Activated CD4-positive, alpha-beta T cell treated with anti-CD3 and anti-CD28 coated beads for 36 hours (primary cell): Measurements from ENCODE around the gene GADD45G. TPM values are rescaled to one million over a fixed set of nuclear protein-coding genes. Genes with fewer than 3 reads are reported as not detected.

ENCODE experiments used
- ATAC-seq: fragments of 200-7000 bp; cut with Tn5 transposase; one replicate; pipeline ENCODE4 v1.10.0; 2021; ENCODE audit warnings: mild to moderate bottlenecking, moderate library complexity
- CTCF ChIA-PET: fragments of 350-600 bp; sonication (Branson Sonifier 250); formaldehyde crosslinking; loops from one replicate; lab custom pipeline; 2021; ENCODE audit warnings: antibody characterized with exemption; lab: Charles Lee
- POLR2A ChIA-PET: fragments of 350-600 bp; sonication (Branson Sonifier 250); formaldehyde crosslinking; loops from one replicate; lab custom pipeline; 2021; ENCODE audit warnings: antibody characterized with exemption, inconsistent platforms; lab: Charles Lee
- DNase-seq: peaks from one replicate; pipeline ENCODE4 v3.0.0-alpha.2; 2020
- H3K27ac Mint-ChIP-seq: one replicate; pipeline ENCODE4 v1.8.0; 2021; ENCODE audit warnings: mixed read lengths
- H3K27me3 Mint-ChIP-seq: one replicate; pipeline ENCODE4 v1.8.0; 2021; ENCODE audit warnings: mixed read lengths
- H3K36me3 Mint-ChIP-seq: one replicate; pipeline ENCODE4 v1.8.0; 2021; ENCODE audit warnings: low read depth, mixed read lengths
- H3K4me1 Mint-ChIP-seq: one replicate; pipeline ENCODE4 v1.8.0; 2021; ENCODE audit warnings: mixed read lengths
- H3K4me3 Mint-ChIP-seq: one replicate; pipeline ENCODE4 v1.8.0; 2021; ENCODE audit warnings: mild to moderate bottlenecking, moderate library complexity, mixed read lengths
- H3K9me3 Mint-ChIP-seq: one replicate; pipeline ENCODE4 v1.8.0; 2021; ENCODE audit warnings: low read depth, mixed read lengths
- intact Hi-C, 2 experiments: fragments of 100-400 bp; cut with DNase I in 1 of 2; cut with micrococcal nuclease in 1 of 2; formaldehyde crosslinking; loops; one replicate each; pipeline versions ENCODE4 v1.14.2 to v1.15.1; 2022 to 2024; cut with DNase I, micrococcal nuclease
- total RNA-seq, 2 experiments: library from RNA; stranded (reverse); gene quantifications; one replicate each; pipeline ENCODE4 v1.2.3, GENCODE V29; 2021

Gene GADD45G
- total RNA-seq, 2 experiments from 2014 or later = 1.2 to 1.6 TPM

- H3K27me3 Mint-ChIP-seq = no peaks in the 10 kb centered on the region
- CTCF ChIA-PET = interaction anchor here (0.7 kb wide), 1 partner anchor 23 kb away, joined by 5 read pairs; no protein-coding TSS in a partner anchor
- H3K27ac Mint-ChIP-seq = no peak overlapping the region
- intact Hi-C loops = no loop called here
- no peak overlapping the region for H3K4me3 Mint-ChIP-seq
- no peaks in the 10 kb centered on the region for H3K36me3 Mint-ChIP-seq
- DNase-seq (no peak), ATAC-seq (no peak)
- peaks cover 3% of the 10 kb centered on the region for H3K4me1 Mint-ChIP-seq
- no peaks in the 10 kb centered on the region for H3K9me3 Mint-ChIP-seq
- POLR2A ChIA-PET = no interaction called here
These were observed 27.9 kb downstream of the GADD45G start for GRCh38 chr9:89632736-89633135.

GRCh38 chr9:89633404-89633803, 28.6 kb downstream of the GADD45G start:
- Mint-ChIP-seq H3K9me3 (no peaks in the 10 kb centered on the region), H3K27ac (no peak overlapping the region), H3K4me1 (peaks cover 3% of the 10 kb centered on the region), H3K27me3 (no peaks in the 10 kb centered on the region), H3K4me3 (no peak overlapping the region), H3K36me3 (no peaks in the 10 kb centered on the region)
- intact Hi-C loops = no loop called here
- CTCF ChIA-PET = no interaction called here
- no peak for DNase-seq
- POLR2A ChIA-PET = no interaction called here
- ATAC-seq = no peak

DNA sequence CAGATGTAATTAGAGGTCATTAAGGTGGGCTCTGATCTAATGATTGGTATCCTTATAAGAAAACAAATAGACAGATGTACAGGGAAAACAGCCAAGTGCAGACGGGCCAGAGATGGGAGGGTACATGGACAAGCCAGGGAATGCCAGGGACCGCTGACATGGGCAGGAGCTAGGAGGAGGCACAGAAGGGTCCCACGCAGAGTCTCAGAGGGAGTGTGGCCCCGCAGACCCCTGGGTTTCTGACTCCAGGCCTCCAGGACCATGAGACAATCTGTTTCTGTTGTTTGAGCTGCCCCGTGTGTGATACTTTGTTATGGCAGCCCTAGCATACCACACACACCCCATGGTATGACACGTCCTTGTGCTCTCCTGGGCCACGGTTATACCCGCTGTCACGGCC, 29.1 kb downstream of the GADD45G start:
- intact Hi-C loops = no loop called here
- Mint-ChIP-seq H3K27ac (no peak overlapping the region), H3K4me3 (no peak overlapping the region), H3K9me3 (no peaks in the 10 kb centered on the region), H3K36me3 (no peaks in the 10 kb centered on the region), H3K4me1 (peaks cover 3% of the 10 kb centered on the region), H3K27me3 (no peaks in the 10 kb centered on the region)
- ChIA-PET CTCF (no interaction called here), POLR2A (no interaction called here)
- ATAC-seq (no peak), DNase-seq (no peak)

DNA sequence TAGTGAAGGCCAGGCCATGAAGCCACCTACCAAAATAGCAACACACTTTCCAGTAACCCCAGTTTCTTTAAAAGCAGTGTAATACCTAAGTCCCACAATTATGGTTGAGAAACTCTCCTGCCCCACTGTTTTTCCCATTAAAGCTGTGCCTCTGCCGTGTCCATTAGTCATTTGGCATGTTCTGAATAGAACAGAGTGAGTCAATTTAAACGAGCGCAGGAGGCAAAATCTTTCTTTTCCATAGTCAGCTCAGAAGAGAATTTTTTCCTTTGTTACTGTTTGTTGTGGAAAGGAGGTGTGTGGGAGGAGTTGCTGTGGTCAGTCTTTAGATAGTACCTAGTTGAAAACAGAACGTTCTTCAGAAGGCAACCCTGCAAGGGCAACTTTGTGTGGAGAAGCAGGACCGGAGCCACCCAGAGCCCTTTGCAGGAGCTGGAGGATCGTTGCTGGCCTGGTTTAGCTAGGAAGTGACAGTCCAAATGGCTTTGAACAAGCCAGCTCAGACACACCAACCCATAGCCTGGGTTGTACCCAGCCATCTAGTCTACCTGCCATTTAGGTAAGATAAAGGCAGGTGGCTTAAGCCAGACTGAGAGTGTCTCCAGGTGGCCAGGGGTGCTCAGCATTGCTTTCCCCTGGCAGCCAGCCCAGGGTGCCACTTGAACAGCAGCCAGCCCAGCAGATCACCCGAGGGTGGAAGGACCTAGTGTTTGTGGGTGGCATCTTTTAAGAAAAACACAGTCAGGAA, 30.4 kb downstream of the GADD45G start:
- Mint-ChIP-seq H3K4me3 (no peak overlapping the region), H3K27me3 (no peaks in the 10 kb centered on the region), H3K9me3 (no peaks in the 10 kb centered on the region), H3K27ac (no peak overlapping the region), H3K36me3 (no peaks in the 10 kb centered on the region), H3K4me1 (peaks cover 3% of the 10 kb centered on the region)
- DNase-seq = no peak
- peak; percentile 65 for ATAC-seq
- ChIA-PET CTCF (no interaction called here), POLR2A (no interaction called here)
- intact Hi-C loops = no loop called here

DNA sequence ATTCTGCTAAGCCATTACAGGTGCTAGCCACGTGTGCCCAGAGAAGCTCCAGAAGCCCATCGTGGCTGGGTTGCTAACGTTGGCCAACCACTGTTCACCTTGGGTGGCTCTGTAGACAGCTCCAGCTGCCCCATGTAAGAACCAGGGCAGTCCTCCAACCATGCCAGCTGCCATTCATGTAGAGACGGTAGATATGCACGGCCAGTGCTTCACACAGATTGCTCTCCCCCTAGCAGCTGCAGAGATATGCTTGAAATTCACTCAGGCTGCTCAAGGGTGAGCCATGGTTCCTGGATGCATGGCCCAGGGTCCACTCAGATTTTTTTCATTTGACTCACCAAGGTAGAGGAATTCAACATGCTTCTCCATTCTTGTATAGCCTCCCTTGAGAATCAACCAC, 31.0 kb downstream of the GADD45G start:
- no peaks in the 10 kb centered on the region for H3K36me3 Mint-ChIP-seq
- H3K4me3 Mint-ChIP-seq = no peak overlapping the region
- ATAC-seq (no peak), DNase-seq (no peak)
- H3K27me3 Mint-ChIP-seq = no peaks in the 10 kb centered on the region
- intact Hi-C loops = no loop called here
- H3K27ac Mint-ChIP-seq = no peak overlapping the region
- ChIA-PET CTCF (interaction anchor here (0.6 kb wide), 1 partner anchor 10 kb away, joined by 4 read pairs; no protein-coding TSS in a partner anchor), POLR2A (no interaction called here)
- peaks cover 3% of the 10 kb centered on the region for H3K4me1 Mint-ChIP-seq
- no peaks in the 10 kb centered on the region for H3K9me3 Mint-ChIP-seq

GRCh38 chr9:89637787-89638186, 33.0 kb downstream of the GADD45G start:
- ATAC-seq = no peak

GRCh38 chr9:89638359-89638758, 33.5 kb downstream of the GADD45G start:
- DNase-seq (no peak), ATAC-seq (no peak)
- Mint-ChIP-seq H3K36me3 (no peaks in the 10 kb centered on the region), H3K27ac (no peak overlapping the region), H3K4me1 (peaks cover 3% of the 10 kb centered on the region), H3K4me3 (no peak overlapping the region), H3K9me3 (no peaks in the 10 kb centered on the region), H3K27me3 (no peaks in the 10 kb centered on the region)
- intact Hi-C loops = no loop called here
- ChIA-PET CTCF (interaction anchor here (0.7 kb wide), 1 partner anchor 26 kb away, joined by 3 read pairs; no protein-coding TSS in a partner anchor), POLR2A (no interaction called here)

More at GRCh38 chr9:89637787-89638186, 33.0 kb downstream of the GADD45G start:
- H3K27me3 Mint-ChIP-seq = no peaks in the 10 kb centered on the region
- POLR2A ChIA-PET = no interaction called here
- no peak overlapping the region for H3K27ac Mint-ChIP-seq
- H3K4me3 Mint-ChIP-seq = no peak overlapping the region
- H3K9me3 Mint-ChIP-seq = no peaks in the 10 kb centered on the region
- CTCF ChIA-PET = interaction anchor here (0.7 kb wide), 1 partner anchor 26 kb away, joined by 3 read pairs; no protein-coding TSS in a partner anchor
- H3K36me3 Mint-ChIP-seq = no peaks in the 10 kb centered on the region
- intact Hi-C loops = no loop called here
- no peak for DNase-seq
- H3K4me1 Mint-ChIP-seq = peaks cover 3% of the 10 kb centered on the region

DNA sequence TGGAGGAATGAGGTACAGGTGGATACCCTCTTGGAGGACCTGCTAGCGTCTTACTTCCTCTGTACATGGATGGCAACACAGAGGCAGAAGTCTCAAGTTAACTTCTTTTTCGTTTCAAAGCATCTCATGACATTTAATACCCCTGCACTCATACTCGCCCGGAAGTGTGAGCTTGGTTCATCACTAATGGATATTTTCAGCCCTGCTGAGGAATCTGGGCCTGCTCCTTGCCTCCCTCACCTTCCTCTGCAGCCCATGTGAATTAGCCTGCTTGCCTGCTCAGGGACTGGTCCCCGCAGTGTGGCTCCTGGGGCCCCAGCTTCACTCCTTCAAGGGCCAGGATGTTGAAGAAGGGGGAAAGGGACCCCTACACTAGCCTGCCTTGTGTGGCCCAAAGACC, 34.1 kb downstream of the GADD45G start:
- no peak for DNase-seq
- Mint-ChIP-seq H3K27ac (no peak overlapping the region), H3K36me3 (no peaks in the 10 kb centered on the region), H3K9me3 (no peaks in the 10 kb centered on the region), H3K27me3 (no peaks in the 10 kb centered on the region), H3K4me3 (no peak overlapping the region), H3K4me1 (peaks cover 3% of the 10 kb centered on the region)
- POLR2A ChIA-PET = no interaction called here
- intact Hi-C loops = no loop called here
- CTCF ChIA-PET = interaction anchor here (0.6 kb wide), 1 partner anchor 354 kb away, joined by 3 read pairs; no protein-coding TSS in a partner anchor
- ATAC-seq = no peak

- Mint-ChIP-seq H3K4me1 (peaks cover 3% of the 10 kb centered on the region), H3K27ac (no peak overlapping the region), H3K36me3 (no peaks in the 10 kb centered on the region), H3K9me3 (no peaks in the 10 kb centered on the region), H3K27me3 (no peaks in the 10 kb centered on the region), H3K4me3 (no peak overlapping the region)
- CTCF ChIA-PET = interaction anchor here (0.6 kb wide), 1 partner anchor 353 kb away, joined by 3 read pairs; no protein-coding TSS in a partner anchor
- no peak for ATAC-seq
- DNase-seq = no peak
- intact Hi-C loops = no loop called here
- POLR2A ChIA-PET = interaction anchor here (0.6 kb wide), 1 partner anchor 1541 kb away, joined by 5 read pairs; no protein-coding TSS in a partner anchor
These were observed 34.6 kb downstream of the GADD45G start for GRCh38 chr9:89639367-89639795.

DNA sequence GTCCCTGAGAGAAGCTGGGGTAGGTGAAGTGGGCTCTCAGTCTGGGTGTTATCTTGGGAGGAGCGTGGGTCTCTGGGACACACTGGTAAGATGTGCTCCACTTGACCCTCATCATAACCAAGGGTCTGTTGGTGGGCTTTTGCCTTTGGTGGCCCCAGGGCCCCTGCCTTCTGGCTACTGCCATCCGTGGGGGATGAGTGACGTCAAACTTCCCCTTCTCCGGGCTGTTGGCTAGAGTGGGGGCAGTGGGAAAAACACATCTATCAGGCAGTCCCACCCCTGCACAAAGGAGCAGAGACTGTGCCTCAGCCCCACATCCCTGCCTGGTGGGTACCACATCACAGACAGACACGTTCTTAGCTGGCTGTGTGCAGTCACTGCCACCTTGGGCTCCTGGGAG, 35.1 kb downstream of the GADD45G start:
- no peaks in the 10 kb centered on the region for H3K36me3 Mint-ChIP-seq
- ATAC-seq (no peak), DNase-seq (no peak)
- ChIA-PET CTCF (interaction anchor here (0.6 kb wide), 1 partner anchor 53 kb away, joined by 3 read pairs; no protein-coding TSS in a partner anchor), POLR2A (interaction anchor here (0.6 kb wide), 1 partner anchor 1542 kb away, joined by 5 read pairs; no protein-coding TSS in a partner anchor)
- peaks cover under 1% of the 10 kb centered on the region for H3K4me1 Mint-ChIP-seq
- H3K4me3 Mint-ChIP-seq = no peak overlapping the region
- intact Hi-C loops = no loop called here
- H3K27me3 Mint-ChIP-seq = no peaks in the 10 kb centered on the region
- no peak overlapping the region for H3K27ac Mint-ChIP-seq
- no peaks in the 10 kb centered on the region for H3K9me3 Mint-ChIP-seq

GRCh38 chr9:89640361-89640760, 35.5 kb downstream of the GADD45G start:
- Mint-ChIP-seq H3K36me3 (no peaks in the 10 kb centered on the region), H3K4me1 (no peaks in the 10 kb centered on the region), H3K4me3 (no peak overlapping the region), H3K27ac (no peak overlapping the region), H3K9me3 (no peaks in the 10 kb centered on the region), H3K27me3 (no peaks in the 10 kb centered on the region)
- ATAC-seq (no peak), DNase-seq (no peak)
- POLR2A ChIA-PET = no interaction called here
- intact Hi-C loops = no loop called here
- CTCF ChIA-PET = interaction anchor here (0.6 kb wide), 1 partner anchor 52 kb away, joined by 3 read pairs; no protein-coding TSS in a partner anchor

DNA sequence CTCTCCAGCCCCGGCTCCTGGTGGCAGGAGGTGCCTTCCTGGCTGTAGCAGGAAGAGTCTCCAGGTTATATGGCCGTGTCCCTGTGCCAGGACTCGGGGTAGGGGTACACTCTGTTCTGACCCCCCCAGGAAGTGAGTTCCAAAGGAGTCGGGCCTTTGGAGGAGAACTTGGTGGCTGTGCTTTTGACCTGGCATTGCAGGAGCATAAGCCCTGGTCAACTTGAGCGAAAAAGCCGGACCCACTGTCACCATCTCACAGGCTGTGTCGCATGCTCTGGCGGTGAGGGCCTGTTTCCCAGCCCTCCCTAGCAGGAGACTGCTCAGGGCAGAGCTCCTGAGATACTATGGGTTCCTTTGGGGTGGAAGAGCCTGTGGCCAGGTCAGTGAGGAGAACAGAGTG, 36.0 kb downstream of the GADD45G start:
- Mint-ChIP-seq H3K27ac (no peak overlapping the region), H3K4me1 (no peaks in the 10 kb centered on the region), H3K9me3 (peaks cover 2% of the 10 kb centered on the region), H3K4me3 (no peak overlapping the region), H3K27me3 (no peaks in the 10 kb centered on the region), H3K36me3 (no peaks in the 10 kb centered on the region)
- ChIA-PET CTCF (interaction anchor here (0.6 kb wide), 1 partner anchor 52 kb away, joined by 3 read pairs; no protein-coding TSS in a partner anchor), POLR2A (no interaction called here)
- no peak for ATAC-seq
- DNase-seq = no peak
- intact Hi-C loops = no loop called here
